Aorta (tissue), 5 donors: ENCODE data around the gene COX10. TPM values are rescaled to one million over a fixed set of nuclear protein-coding genes. Genes with fewer than 3 reads are reported as not detected.

ENCODE experiments used
- ATAC-seq: fragments of 200-7000 bp; cut with Tn5 transposase; one replicate; pipeline ENCODE4 v1.9.1; 2022; ENCODE audit warnings: moderate library complexity; ENCODE audit not compliant: low FRiP score
- DNase-seq, 2 donors: peaks; one replicate each; pipeline ENCODE4 v3.0.0-alpha.2; 2020
- H3K27ac ChIP-seq, 2 donors: one replicate each; pipeline ENCODE4 v1.5.1; 2013; ENCODE audit warnings: low read length in 2 of 2, mild to moderate bottlenecking in 2 of 2, moderate library complexity in 2 of 2, control low read depth in 1 of 2, inconsistent platforms in 1 of 2, low read depth in 1 of 2
- H3K27me3 ChIP-seq, 2 donors: one replicate each; pipeline ENCODE4 v1.6.1; 2013; ENCODE audit warnings: control low read depth in 1 of 2, low read length in 1 of 2, mild to moderate bottlenecking in 1 of 2, moderate library complexity in 1 of 2; ENCODE audit not compliant: insufficient read depth in 2 of 2, control insufficient read depth in 1 of 2
- H3K36me3 ChIP-seq, 2 donors: one replicate each; pipeline ENCODE4 v1.6.1; 2013; ENCODE audit warnings: control low read depth in 1 of 2, low read length in 1 of 2, mild to moderate bottlenecking in 1 of 2; ENCODE audit not compliant: insufficient read depth in 2 of 2, control insufficient read depth in 1 of 2
- H3K4me1 ChIP-seq, 2 donors: one replicate each; pipeline ENCODE4 v1.6.1; 2013; ENCODE audit warnings: low read length in 2 of 2, control low read depth in 1 of 2, mild to moderate bottlenecking in 1 of 2, moderate library complexity in 1 of 2; ENCODE audit not compliant: insufficient read depth in 2 of 2, control insufficient read depth in 1 of 2
- H3K4me3 ChIP-seq, 2 donors: one replicate each; pipeline ENCODE4 v1.5.1; 2013; ENCODE audit warnings: low read length in 2 of 2, control low read depth in 1 of 2, mild to moderate bottlenecking in 1 of 2
- H3K9me3 ChIP-seq: one replicate; pipeline ENCODE4 v1.6.1; 2013; ENCODE audit warnings: mild to moderate bottlenecking, low read length; ENCODE audit not compliant: control insufficient read depth
- WGBS, 2 donors: extraction: QIAGEN DNeasy Blood & Tissue Kit; methylation state at CpG; one replicate each; pipeline ENCODE4 v1.1.7; 2013; 5-methylcytosine and 5-hydroxymethylcytosine counted together
- intact Hi-C, 2 donors: fragments of 100-400 bp; cut with DNase I; formaldehyde crosslinking; loops; one replicate each; pipeline versions ENCODE4 v1.14.2 to v1.15.0; 2022
- polyA plus RNA-seq, 2 donors: library from polyadenylated mRNA; stranded (reverse); fragments of 200-250 nt; gene quantifications; one replicate each; pipeline ENCODE4 v1.2.3, GENCODE V29; 2013
- total RNA-seq, 2 donors: library from RNA; stranded (reverse); fragmentation: NEBNext Ultra II Directional; extraction: Animal tissue kit (Norgen Biotek cat#: 25700); gene quantifications; one replicate each; pipeline ENCODE4 v1.2.1, GENCODE V29; 2021
- donor health status: healthy with polysubstance abuse.
- donor health status: Bipolar disorder and iron deficiency.
- donor health status: DM: no; HTN: no; CAD: no.
- donor health status: DM: no; HTN: no; CAD: no.
- donor health status: DM: yes; HTN: yes; CAD: no.

The COX10 gene
- total and polyA plus RNA-seq, 4 donors, result 2.5 to 9.9 (median 6.6) TPM

GRCh38 chr17:14044702-14045101 lies 24.6 kb upstream of the COX10 start:
- ATAC-seq (no peak), DNase-seq (no peak)
- H3K9me3 ChIP-seq, result no peaks in the 10 kb centered on the region
- no peaks in the 10 kb centered on the region for H3K36me3 ChIP-seq
- H3K27me3 ChIP-seq, result no peaks in the 10 kb centered on the region
- 49 to 75% methylated on average over 1 of the region's 1 CpG for WGBS, 2 donors
- no peaks in the 10 kb centered on the region for H3K4me1 ChIP-seq
- intact Hi-C loops, result no loop called here
- no peak overlapping the region for H3K4me3 ChIP-seq
- H3K27ac ChIP-seq, result no peak overlapping the region

GRCh38 chr17:14046978-14047377 lies 22.3 kb upstream of the COX10 start:
- WGBS, 2 donors, result 87 to 92% methylated on average over 6 of the region's 6 CpGs
- no peaks in the 10 kb centered on the region for H3K27me3 ChIP-seq
- DNase-seq, result no peak
- no peak overlapping the region for H3K27ac ChIP-seq
- H3K9me3 ChIP-seq, result no peaks in the 10 kb centered on the region
- no peak for ATAC-seq
- H3K4me1 ChIP-seq, result no peaks in the 10 kb centered on the region
- intact Hi-C loops, result no loop called here
- H3K4me3 ChIP-seq, result no peak overlapping the region
- no peaks in the 10 kb centered on the region for H3K36me3 ChIP-seq

- no peak for ATAC-seq
- H3K27me3 ChIP-seq, result no peaks in the 10 kb centered on the region
- H3K4me1 ChIP-seq, result no peaks in the 10 kb centered on the region
- no peak overlapping the region for H3K27ac ChIP-seq
- intact Hi-C loops, result no loop called here
- H3K4me3 ChIP-seq, result no peak overlapping the region
- H3K36me3 ChIP-seq, result no peaks in the 10 kb centered on the region
- WGBS, 2 donors, result 91 to 93% methylated on average over 4 of the region's 4 CpGs
- H3K9me3 ChIP-seq, result no peaks in the 10 kb centered on the region
- DNase-seq, result no peak
Measured at GRCh38 chr17:14047591-14047990, 21.7 kb upstream of the COX10 start.

- no peaks in the 10 kb centered on the region for H3K36me3 ChIP-seq
- no peaks in the 10 kb centered on the region for H3K9me3 ChIP-seq
- no peaks in the 10 kb centered on the region for H3K27me3 ChIP-seq
- no peak overlapping the region for H3K27ac ChIP-seq
- H3K4me1 ChIP-seq, result peaks cover 0 to under 1% of the 10 kb centered on the region in 2 donors
- ATAC-seq (no peak), DNase-seq (no peak)
- H3K4me3 ChIP-seq, result no peak overlapping the region
- intact Hi-C loops, result no loop called here
Measured at GRCh38 chr17:14048169-14048568, 21.1 kb upstream of the COX10 start.

DNA sequence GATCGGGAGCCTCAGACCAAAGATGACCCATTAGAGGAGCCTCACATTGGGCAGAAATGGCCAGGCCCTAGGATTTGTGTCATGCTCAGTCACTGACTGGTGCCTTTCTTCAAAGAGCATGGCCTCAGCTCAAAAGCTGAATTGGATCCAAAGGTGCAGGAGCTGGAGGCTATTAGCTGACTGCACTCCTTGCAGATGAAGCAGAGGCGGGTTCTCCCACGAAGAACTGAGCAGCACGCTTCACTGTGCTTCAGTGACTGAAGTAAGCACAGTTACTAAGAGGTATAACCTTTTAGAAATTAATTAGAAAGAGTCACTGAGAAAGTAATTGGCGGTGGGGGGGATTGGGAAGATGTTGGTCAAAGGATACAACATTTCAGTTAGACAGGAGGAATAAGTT lies 18.7 kb upstream of the COX10 start:
- Histone ChIP-seq H3K27ac (no peak overlapping the region), H3K9me3 (no peaks in the 10 kb centered on the region), H3K4me3 (no peak overlapping the region), H3K4me1 (peaks cover 0 to 2% of the 10 kb centered on the region in 2 donors), H3K36me3 (no peaks in the 10 kb centered on the region), H3K27me3 (no peaks in the 10 kb centered on the region)
- 90 to 97% methylated on average over 5 of the region's 5 CpGs for WGBS, 2 donors
- no peak for DNase-seq
- intact Hi-C loops, result no loop called here
- ATAC-seq, result no peak

DNA sequence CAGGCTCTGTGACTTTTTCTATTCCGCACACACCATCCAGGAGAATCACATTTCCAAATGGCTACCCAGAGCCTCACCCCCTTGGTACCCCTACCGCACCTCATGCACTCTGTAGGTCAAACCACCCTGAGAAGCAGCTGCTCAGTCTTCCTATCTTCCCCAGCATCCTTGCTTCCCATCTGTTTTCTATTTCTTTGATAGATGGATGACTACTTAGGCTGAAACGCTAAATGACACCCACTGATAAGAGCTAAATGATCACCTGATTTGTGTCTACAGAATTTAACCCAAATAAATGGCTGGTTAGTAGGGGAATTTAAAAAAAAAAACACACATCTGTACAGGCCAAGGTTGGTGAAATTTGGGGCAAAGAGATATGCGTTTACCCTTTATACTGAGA lies 17.6 kb upstream of the COX10 start:
- Histone ChIP-seq H3K4me3 (no peak overlapping the region), H3K36me3 (no peaks in the 10 kb centered on the region), H3K27me3 (no peaks in the 10 kb centered on the region), H3K27ac (no peak overlapping the region), H3K9me3 (no peaks in the 10 kb centered on the region), H3K4me1 (peaks cover 0 to 2% of the 10 kb centered on the region in 2 donors)
- intact Hi-C loops, result no loop called here
- DNase-seq (no peak), ATAC-seq (no peak)
- WGBS, 2 donors, result 90 to 91% methylated on average over 4 of the region's 4 CpGs

DNA sequence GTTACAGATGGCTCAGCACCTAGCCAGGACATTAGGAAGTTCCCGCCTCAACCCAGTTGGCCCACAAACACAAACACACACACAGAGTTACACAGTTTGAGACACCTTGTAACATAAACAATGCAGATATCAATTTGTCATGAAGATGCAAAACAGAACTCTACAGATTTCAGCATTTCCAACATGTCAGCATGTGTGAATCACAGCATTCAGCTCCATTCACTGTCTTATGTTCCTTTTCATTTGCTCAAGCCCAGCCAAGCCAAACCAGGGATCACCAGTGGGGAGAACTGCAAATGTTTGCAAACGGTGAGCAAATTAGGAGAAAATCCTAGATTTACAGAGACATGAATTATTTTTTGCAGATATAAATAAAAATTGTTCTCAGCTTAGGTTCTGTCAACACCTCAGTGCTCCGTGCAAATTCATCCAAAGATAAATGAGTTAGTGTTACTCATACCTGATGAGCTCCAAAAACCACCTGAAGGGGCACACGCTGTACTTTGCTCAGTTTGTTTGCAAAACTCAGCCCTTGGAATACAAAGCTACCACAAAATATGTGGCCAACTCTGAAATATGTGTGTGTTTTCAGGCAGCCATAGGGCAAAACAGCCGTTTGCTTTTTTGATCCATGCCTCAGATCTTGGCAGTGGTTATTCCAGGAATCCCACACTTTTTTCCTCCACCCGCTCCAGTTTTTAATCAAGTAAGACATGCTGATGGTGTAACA lies 16.3 kb upstream of the COX10 start:
- no peak overlapping the region for H3K27ac ChIP-seq
- no peaks in the 10 kb centered on the region for H3K36me3 ChIP-seq
- intact Hi-C loops, result no loop called here
- H3K4me1 ChIP-seq, result peaks cover 0 to 2% of the 10 kb centered on the region in 2 donors
- H3K27me3 ChIP-seq, result no peaks in the 10 kb centered on the region
- no peaks in the 10 kb centered on the region for H3K9me3 ChIP-seq
- 29 to 32% methylated on average over 6 of the region's 6 CpGs for WGBS, 2 donors
- ATAC-seq, result no peak
- no peak for DNase-seq
- H3K4me3 ChIP-seq, result no peak overlapping the region

DNA sequence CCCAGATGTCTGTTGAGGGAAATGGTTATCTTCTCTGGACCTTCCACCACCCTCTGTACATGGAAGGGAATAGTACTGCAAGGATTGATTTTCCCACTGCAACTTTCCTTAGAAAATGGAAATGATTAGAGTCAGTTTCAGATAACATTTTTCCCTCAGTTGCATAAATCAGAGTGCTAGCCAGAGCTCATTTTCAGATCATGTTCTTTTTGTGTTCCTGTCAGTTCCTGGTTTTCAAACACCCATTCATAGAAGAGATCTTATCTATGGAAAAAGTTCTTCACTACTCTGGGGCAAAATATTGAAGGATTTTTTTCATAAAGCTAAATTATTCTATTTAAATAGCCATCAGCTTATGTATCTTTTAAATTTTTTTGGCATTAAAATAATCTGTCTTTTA lies 11.7 kb upstream of the COX10 start:
- DNase-seq, result no peak
- no peaks in the 10 kb centered on the region for H3K36me3 ChIP-seq
- no peak overlapping the region for H3K27ac ChIP-seq
- ATAC-seq, result no peak
- peaks cover 2 to 3% of the 10 kb centered on the region in 2 donors for H3K4me1 ChIP-seq
- H3K27me3 ChIP-seq, result no peaks in the 10 kb centered on the region
- H3K4me3 ChIP-seq, result no peak overlapping the region
- no peaks in the 10 kb centered on the region for H3K9me3 ChIP-seq
- intact Hi-C loops, result no loop called here

DNA sequence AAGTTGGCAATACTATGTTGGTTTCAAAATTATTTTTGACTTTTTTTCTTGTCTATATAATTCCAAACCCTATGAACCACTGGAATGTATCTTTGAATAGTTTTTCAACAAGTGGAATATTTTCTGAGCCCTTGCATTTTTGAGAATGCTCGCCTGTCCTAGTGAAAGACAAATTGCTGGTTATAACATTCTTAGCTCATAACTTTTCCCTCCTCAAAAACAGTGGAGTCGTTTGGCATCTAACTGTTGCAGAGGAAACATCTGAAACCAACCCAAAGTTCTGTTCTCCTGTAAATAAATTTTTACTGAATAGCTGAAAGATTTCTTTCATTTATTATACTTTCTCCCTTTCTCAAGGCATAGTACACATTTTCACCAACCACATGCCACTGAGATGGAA lies 11.3 kb upstream of the COX10 start:
- no peaks in the 10 kb centered on the region for H3K9me3 ChIP-seq
- H3K4me1 ChIP-seq, result peaks cover 2 to 3% of the 10 kb centered on the region in 2 donors
- WGBS, 2 donors, result 20 to 49% methylated on average over 2 of the region's 2 CpGs
- H3K27me3 ChIP-seq, result no peaks in the 10 kb centered on the region
- ATAC-seq, result no peak
- no peaks in the 10 kb centered on the region for H3K36me3 ChIP-seq
- intact Hi-C loops, result no loop called here
- no peak overlapping the region for H3K4me3 ChIP-seq
- H3K27ac ChIP-seq, result no peak overlapping the region
- DNase-seq, result no peak
